HG03354 (cell line): ENCODE data around the gene IRF2BPL.

Source experiments
- ATAC-seq: cut with Tn5 transposase; IDR thresholded peaks from one replicate; pipeline ENCODE4 v1.9.1; 2021; ENCODE audit warnings: mild to moderate bottlenecking; ENCODE audit not compliant: unreplicated experiment, poor library complexity, severe bottlenecking

IRF2BPL gene

GRCh38 chr14:77028384-77029231, at the start of gene IRF2BPL:
TSS of gene IRF2BPL (minus strand) at chr14:77028708. CDS start at chr14:77027792, 916 bp downstream.
- peak; percentile 78 for ATAC-seq

DNA sequence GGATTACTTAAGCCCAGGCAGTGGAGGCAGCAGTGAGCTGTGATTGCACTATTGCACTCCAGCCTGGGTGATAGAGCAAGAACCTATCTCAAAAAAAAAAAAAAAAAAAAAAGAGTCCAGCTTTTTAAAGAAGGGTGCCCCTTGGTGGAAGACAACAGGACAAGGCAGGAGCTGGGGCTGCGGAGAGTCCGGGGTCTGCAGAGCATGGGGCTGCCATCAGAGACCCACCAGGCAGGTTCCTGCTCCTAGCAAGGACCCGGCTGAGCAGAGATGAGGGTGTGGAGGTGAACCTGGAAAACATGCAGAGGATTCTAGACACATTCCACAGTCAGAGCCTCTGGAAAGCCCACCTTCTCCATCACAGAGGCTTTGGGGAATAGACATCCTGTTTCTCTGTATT, 48.5 kb upstream of the IRF2BPL start:
- no peak for ATAC-seq

DNA sequence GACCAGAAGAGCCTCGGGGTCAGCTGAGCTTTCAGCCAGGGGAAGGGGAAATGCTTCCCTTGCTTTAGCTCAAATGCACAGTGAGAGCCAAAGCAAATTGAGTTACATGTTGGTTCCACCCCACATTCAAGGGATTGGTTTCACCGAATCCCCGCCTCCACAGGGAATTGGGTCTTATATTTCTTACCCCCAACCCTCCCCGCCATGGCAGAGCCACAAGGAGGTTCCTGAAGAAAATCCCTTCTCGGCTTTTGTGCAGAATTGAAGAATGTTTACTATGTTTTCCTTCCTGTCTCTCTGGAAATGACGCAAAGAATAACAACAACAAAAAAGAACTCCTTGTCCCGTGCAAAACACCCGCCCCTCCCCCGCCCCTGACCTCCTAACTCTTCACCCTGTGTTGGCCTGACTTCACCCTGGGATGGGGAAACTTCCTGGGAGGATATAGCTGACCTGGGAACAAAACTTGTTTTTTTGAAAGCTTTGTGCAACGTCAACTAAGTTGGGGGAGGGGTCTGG, 47.7 kb upstream of the IRF2BPL start:
- ATAC-seq, result no peak

- no peak for ATAC-seq
Measured at GRCh38 chr14:77074969-77075368, 46.5 kb upstream of the IRF2BPL start.

- ATAC-seq, result no peak
Measured at GRCh38 chr14:77071938-77072388, 43.5 kb upstream of the IRF2BPL start.

- ATAC-seq, result no peak
Measured at GRCh38 chr14:77069551-77069950, 41.0 kb upstream of the IRF2BPL start.

- ATAC-seq, result no peak
Measured at GRCh38 chr14:77068517-77069200, 40.2 kb upstream of the IRF2BPL start.

DNA sequence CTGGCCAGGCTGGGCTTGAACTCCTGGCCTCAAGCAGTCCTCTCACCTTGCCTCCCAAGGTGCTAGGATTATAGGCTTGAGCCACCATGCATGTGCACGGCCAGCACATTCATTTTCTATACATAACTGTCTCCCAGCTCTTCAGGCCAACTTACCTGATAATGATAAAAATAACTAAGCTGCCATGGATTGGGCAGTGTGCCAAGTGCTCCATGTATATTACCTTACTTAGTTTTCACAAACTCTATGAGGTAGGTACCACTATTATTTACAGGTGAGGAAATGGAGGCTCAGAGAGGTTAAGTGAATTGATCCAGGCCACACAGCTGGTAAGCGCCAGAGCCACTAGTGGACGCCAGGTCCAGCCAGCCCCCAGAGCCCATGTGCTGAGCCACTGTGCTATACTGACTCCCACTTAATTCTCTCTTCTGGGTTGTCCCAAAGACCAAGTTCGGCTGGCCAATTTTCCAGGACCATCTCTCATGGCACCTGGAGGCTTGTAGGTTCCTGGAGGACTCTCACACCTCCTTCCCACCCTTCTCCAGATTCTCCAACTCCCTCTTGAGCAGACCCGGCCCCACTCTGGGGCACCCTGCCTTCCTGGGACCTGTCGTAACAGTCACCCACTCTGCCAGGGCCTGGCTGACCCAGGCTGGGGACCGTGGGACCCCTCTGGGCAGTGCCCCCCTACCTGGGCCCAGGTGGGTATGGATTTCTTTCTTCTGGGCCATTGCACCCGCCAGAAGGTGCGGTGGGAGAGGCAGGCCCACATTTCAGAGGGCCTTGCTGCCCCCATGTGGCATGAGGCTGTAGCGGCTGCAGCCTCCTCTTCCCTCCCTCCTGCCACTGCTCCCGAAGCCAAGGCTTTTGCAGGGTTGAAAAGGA, 39.4 kb upstream of the IRF2BPL start:
- peak; percentile 55 for ATAC-seq

- ATAC-seq, result no peak
Measured at GRCh38 chr14:77066578-77067172, 38.2 kb upstream of the IRF2BPL start.

- no peak for ATAC-seq
Measured at GRCh38 chr14:77065851-77066577, 37.5 kb upstream of the IRF2BPL start.

GRCh38 chr14:77064521-77065178, 36.1 kb upstream of the IRF2BPL start:
- ATAC-seq, result no peak

DNA sequence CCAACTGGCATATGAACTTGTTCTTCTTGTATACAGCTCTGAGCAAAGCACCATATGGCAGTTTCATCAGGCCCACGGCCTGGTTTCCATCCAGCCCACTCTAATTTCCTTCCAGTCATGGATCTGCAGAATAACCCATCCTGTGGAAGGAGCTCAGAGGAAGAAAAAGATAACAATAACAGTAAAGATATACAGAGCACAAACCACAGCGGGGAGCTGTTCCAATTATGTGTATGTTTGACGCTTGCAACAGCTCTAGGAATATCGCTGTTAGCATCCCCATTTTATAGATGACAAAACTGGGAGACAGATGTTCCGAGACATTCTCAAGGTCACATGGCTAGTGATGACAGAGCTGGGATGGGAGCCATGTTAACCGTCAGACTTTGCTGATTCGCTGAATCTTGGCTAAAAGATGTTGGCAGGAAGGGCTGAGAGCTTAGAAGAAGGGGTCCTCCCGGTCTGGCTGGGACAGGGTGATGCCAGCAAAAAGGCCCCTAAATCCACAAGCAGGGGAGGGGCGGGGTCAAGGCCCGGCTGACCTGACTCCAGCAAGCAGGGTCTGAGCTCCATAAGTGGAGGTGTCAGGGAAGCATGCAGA, 35.2 kb upstream of the IRF2BPL start:
- ATAC-seq, result no peak

- ATAC-seq, result no peak
Measured at GRCh38 chr14:77062261-77062660, 33.8 kb upstream of the IRF2BPL start.

DNA sequence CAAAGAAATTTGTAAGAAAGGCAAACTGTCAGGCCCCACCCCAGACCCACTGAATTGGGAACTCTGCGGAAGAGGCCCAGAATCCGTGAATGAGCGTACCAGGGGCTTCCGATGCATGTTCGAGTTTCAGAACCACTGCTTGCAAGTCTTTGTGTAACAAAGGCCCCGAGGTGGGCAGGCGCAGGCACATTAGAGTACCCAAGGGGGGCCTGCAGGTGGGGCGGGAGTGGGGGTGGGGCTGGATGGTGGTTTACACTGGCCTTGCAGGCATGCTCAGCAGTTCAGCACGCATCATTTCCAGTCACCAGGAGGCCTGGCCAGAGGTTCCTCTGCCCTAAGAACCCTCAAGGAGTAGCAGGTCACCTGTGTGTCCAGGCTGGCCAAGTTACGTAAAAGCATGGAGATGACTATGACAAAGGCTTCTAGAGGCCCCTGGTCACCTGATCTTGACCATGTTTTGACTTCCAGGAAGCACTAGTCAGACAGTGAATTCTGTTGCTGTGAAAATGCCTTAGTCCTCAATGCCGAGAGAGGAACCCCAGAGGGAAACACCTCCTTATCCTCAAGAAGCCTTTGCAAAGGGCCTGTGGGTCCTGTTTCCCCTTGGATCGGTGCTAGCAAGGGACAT, 33.2 kb upstream of the IRF2BPL start:
- no peak for ATAC-seq

DNA sequence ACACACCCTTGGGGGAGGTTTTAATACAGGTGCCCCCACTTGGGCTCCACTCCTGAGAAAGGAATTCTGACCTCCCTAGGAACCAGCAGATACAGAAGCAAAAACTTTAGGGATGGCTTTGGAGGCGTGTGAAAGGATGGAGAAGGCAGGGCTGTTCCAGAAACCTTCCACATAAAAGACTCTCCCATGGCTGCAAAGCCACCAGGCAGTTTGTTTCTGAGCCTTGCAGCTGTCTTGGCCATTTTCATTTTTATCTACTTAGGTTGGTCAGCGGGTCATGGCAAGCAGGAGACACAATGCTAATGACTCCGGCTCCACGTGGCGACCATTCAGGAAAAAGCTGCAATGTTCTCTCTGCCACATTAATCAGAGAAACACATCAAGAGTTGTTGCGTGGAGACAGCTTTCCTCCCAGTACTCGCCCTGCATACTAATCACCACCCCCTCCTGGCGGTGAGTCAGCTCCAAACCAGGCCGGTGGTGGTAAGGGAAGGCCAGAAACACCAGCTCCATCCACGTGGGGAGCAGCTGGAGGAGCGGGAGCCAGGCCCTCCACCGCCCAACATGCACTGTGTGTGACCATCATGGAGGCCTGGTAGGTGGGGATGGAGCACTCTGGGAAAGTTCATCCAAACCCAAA, 30.9 kb upstream of the IRF2BPL start:
- ATAC-seq, result no peak

- ATAC-seq, result no peak
Measured at GRCh38 chr14:77058785-77059184, 30.3 kb upstream of the IRF2BPL start.

DNA sequence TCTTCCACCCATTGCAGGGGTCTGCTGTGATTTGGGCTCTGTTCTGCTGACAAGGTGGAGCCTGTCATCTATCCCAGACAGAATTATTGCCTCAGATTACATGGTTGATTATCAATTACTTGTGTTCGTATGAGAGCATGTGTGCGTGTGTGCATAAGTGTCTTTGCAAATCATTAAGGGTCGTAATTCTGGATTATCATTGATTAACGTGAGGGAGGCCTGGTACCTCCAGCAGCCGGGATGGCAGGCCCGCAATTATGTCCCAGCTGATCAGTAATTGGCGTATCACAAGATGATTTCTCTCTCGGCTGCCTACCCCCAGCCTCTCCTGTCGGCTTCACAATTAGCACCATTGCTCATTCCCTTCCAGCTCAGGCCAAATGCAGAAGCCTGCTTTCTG, 29.6 kb upstream of the IRF2BPL start:
- no peak for ATAC-seq
